ENCODE data around the gene TPCN1. TPM values are rescaled to one million over a fixed set of nuclear protein-coding genes. Genes with fewer than 3 reads are reported as not detected.

The TPCN1 gene
- total RNA-seq, 1 experiment from 2014 or later: 42.7 TPM

- BruUV-seq (replicated peaks): no TSS peak
- Histone ChIP-seq H2AFZ (peak overlapping the region; percentile 90), H3K4me3 (peak overlapping the region; percentile 80), H3K9me3 (ENCODE audit: insufficient read depth, low read depth) (no peaks in the 10 kb centered on the region), H3K79me2 (ENCODE audit: low read depth) (peaks cover 57% of the 10 kb centered on the region), H3K4me1 (replicated peaks; ENCODE audit: insufficient read depth) (peaks cover 15% of the 10 kb centered on the region), H3K9me2 (ENCODE audit: insufficient read depth) (no peaks in the 10 kb centered on the region), H3F3A (ENCODE audit: insufficient read depth, low read depth) (peaks cover 41% of the 10 kb centered on the region), H3K36me3 (ENCODE audit: low read depth) (peaks cover 14% of the 10 kb centered on the region), H3K27ac (peak overlapping the region; percentile 89), H3K27me3 (ENCODE audit: insufficient read depth, low read depth) (no peaks in the 10 kb centered on the region), H4K20me1 (ENCODE audit: insufficient read depth) (peaks cover 28% of the 10 kb centered on the region), H3K4me2 (peak overlapping the region; percentile 91)
- CTCF ChIA-PET: interaction anchor here (0.5 to 0.6 kb wide), 2 partner anchors 11 to 85 kb away, joined by 3 to 8 read pairs; no protein-coding TSS in a partner anchor
- POLR2A ChIA-PET (ENCODE audit: unreplicated experiment): interaction anchor here (0.6 to 0.7 kb wide), 2 partner anchors 35 to 40 kb away, joined by 3 to 5 read pairs; partner anchors contain the start of gene TPCN1
- peak in 1 of 2 experiments; percentile 52 for DNase-seq
- TF ChIP-seq CTCF (conservative IDR thresholded peaks at IDR 0.05) (no peak), EZH2 (IDR thresholded peaks at IDR 0.05; ENCODE audit: low read depth) (no peak)
- intact Hi-C loops (cut with micrococcal nuclease; ENCODE audit: unreplicated experiment): no loop called here
These were observed 35.3 kb upstream of the TPCN1 start for GRCh38 chr12:113186033-113186365.

GRCh38 chr12:113186666-113187325 is 34.5 kb upstream of the TPCN1 start:
- Histone ChIP-seq H3K27me3 (ENCODE audit: insufficient read depth, low read depth) (no peaks in the 10 kb centered on the region), H3K27ac (no peak overlapping the region), H2AFZ (no peak overlapping the region), H3K79me2 (ENCODE audit: low read depth) (peaks cover 50% of the 10 kb centered on the region), H3K4me2 (peak overlapping the region; percentile 91), H3K9me2 (ENCODE audit: insufficient read depth) (no peaks in the 10 kb centered on the region), H3K36me3 (ENCODE audit: low read depth) (peaks cover 19% of the 10 kb centered on the region), H3K4me3 (peak overlapping the region; percentile 80; the same call in 1 of the 2 replicates), H3F3A (ENCODE audit: insufficient read depth, low read depth) (peaks cover 43% of the 10 kb centered on the region), H4K20me1 (ENCODE audit: insufficient read depth) (peaks cover 24% of the 10 kb centered on the region), H3K9me3 (ENCODE audit: insufficient read depth, low read depth) (no peaks in the 10 kb centered on the region), H3K4me1 (replicated peaks; ENCODE audit: insufficient read depth) (peaks cover 15% of the 10 kb centered on the region)
- intact Hi-C loops (cut with micrococcal nuclease; ENCODE audit: unreplicated experiment): no loop called here
- no peak for TF ChIP-seq CTCF (conservative IDR thresholded peaks at IDR 0.05)
- TF ChIP-seq EZH2 (IDR thresholded peaks at IDR 0.05; ENCODE audit: low read depth): no peak
- CTCF ChIA-PET: no interaction called here
- BruUV-seq (replicated peaks): no TSS peak
- POLR2A ChIA-PET (ENCODE audit: unreplicated experiment): no interaction called here
- DNase-seq: no peak

- no peaks in the 10 kb centered on the region for H3K27me3 ChIP-seq (ENCODE audit: insufficient read depth, low read depth)
- TF ChIP-seq EZH2 (IDR thresholded peaks at IDR 0.05; ENCODE audit: low read depth) (no peak), CTCF (conservative IDR thresholded peaks at IDR 0.05) (no peak)
- H3K36me3 ChIP-seq (ENCODE audit: low read depth): peaks cover 15% of the 10 kb centered on the region
- BruUV-seq (replicated peaks): no TSS peak
- H2AFZ ChIP-seq: no peak overlapping the region
- H3K9me2 ChIP-seq (ENCODE audit: insufficient read depth): no peaks in the 10 kb centered on the region
- no peak overlapping the region for H3K4me3 ChIP-seq
- intact Hi-C loops (cut with micrococcal nuclease; ENCODE audit: unreplicated experiment): no loop called here
- ChIA-PET POLR2A (ENCODE audit: unreplicated experiment) (interaction anchor here (0.5 kb wide), 1 partner anchor 17 kb away, joined by 32 read pairs; no protein-coding TSS in a partner anchor), CTCF (interaction anchor here (0.7 kb wide), 2 partner anchors 113 to 1161 kb away, joined by 3 to 12 read pairs; no protein-coding TSS in a partner anchor)
- DNase-seq: peak in 1 of 2 experiments; percentile 80
- H3F3A ChIP-seq (ENCODE audit: insufficient read depth, low read depth): peaks cover 62% of the 10 kb centered on the region
- 0 out of 2 replicates have a peak, but pooled peaks cover under 1% of the 10 kb centered on the region for H4K20me1 ChIP-seq (ENCODE audit: insufficient read depth)
- peaks cover 33% of the 10 kb centered on the region for H3K4me1 ChIP-seq (replicated peaks; ENCODE audit: insufficient read depth)
- no peaks in the 10 kb centered on the region for H3K9me3 ChIP-seq (ENCODE audit: insufficient read depth, low read depth)
- H3K27ac ChIP-seq: 0 out of 2 replicates have a peak overlapping the region, but pooled peaks have one; percentile 12
- peaks cover 24% of the 10 kb centered on the region for H3K79me2 ChIP-seq (ENCODE audit: low read depth)
- H3K4me2 ChIP-seq: no peak overlapping the region
These were observed 31.9 kb upstream of the TPCN1 start for GRCh38 chr12:113189361-113189760.

Measured in PC-9 (cell line).